ENCODE measurements around the gene TAS2R43. TPM values are rescaled to one million over a fixed set of nuclear protein-coding genes. Genes with fewer than 3 reads are reported as not detected.

Gene TAS2R43
- total RNA-seq (2022; extraction: Qiagen RNA extraction; ENCODE audit: low read depth): not detected in 5 replicates

GRCh38 chr12:11092128-11092527 is at the start of gene TAS2R43:
TAS2R43 (minus strand) TSS chr12:11092313; CDS start chr12:11092229, 84 bp downstream.

GRCh38 chr12:11134305-11134704 is 42.2 kb upstream of the TAS2R43 start, which contains the start of gene TAS2R30:
TAS2R30 (minus strand) TSS chr12:11134644; CDS start chr12:11134244, 400 bp downstream.

GRCh38 chr12:11062194-11062593 is 29.9 kb downstream of the TAS2R43 start, which contains the start of gene TAS2R46:
TAS2R46 (minus strand) TSS chr12:11062294; CDS start chr12:11062294, 0 bp downstream.

Other genes starting within 250 kb of the TAS2R43 start
- 1.9 to 5.3 TPM (median 3.3 TPM) in 5 replicates for gene PRR4, start 242.8 kb downstream of the TAS2R43 start, total RNA-seq (2022; extraction: Qiagen RNA extraction; ENCODE audit: low read depth)
- 2.8 to 5.7 TPM (median 3.0 TPM) in 5 replicates for gene PRH1, start 208.1 kb downstream of the TAS2R43 start, total RNA-seq (2022; extraction: Qiagen RNA extraction; ENCODE audit: low read depth)
- not detected in 5 replicates for gene TAS2R13, start 182.8 kb downstream of the TAS2R43 start, total RNA-seq (2022; extraction: Qiagen RNA extraction; ENCODE audit: low read depth)
- gene PRH2, start 163.1 kb downstream of the TAS2R43 start, total RNA-seq (2022; extraction: Qiagen RNA extraction; ENCODE audit: low read depth): not detected in 5 replicates
- gene TAS2R14, start 153.1 kb downstream of the TAS2R43 start, total RNA-seq (2022; extraction: Qiagen RNA extraction; ENCODE audit: low read depth): 0.38 to 0.81 TPM (median 0.73 TPM) in 5 replicates
- gene TAS2R50, start 105.4 kb downstream of the TAS2R43 start, total RNA-seq (2022; extraction: Qiagen RNA extraction; ENCODE audit: low read depth): not detected in 5 replicates
- gene TAS2R20, start 94.0 kb downstream of the TAS2R43 start, total RNA-seq (2022; extraction: Qiagen RNA extraction; ENCODE audit: low read depth): 0.07 to 0.09 TPM in 2 of 5 replicates, not detected in the others
- gene TAS2R19, start 69.7 kb downstream of the TAS2R43 start, total RNA-seq (2022; extraction: Qiagen RNA extraction; ENCODE audit: low read depth): 0.16 TPM in 1 of 5 replicates, not detected in the others
- 0.14 to 0.33 TPM (median 0.18 TPM) in 4 of 5 replicates, not detected in the other for gene TAS2R31, start 60.9 kb downstream of the TAS2R43 start, total RNA-seq (2022; extraction: Qiagen RNA extraction; ENCODE audit: low read depth)
- gene TAS2R46, start 30.0 kb downstream of the TAS2R43 start, total RNA-seq (2022; extraction: Qiagen RNA extraction; ENCODE audit: low read depth): not detected in 5 replicates
- gene TAS2R30, start 42.3 kb upstream of the TAS2R43 start, total RNA-seq (2022; extraction: Qiagen RNA extraction; ENCODE audit: low read depth): not detected in 5 replicates
- 6.6 to 9.2 TPM (median 8.7 TPM) in 5 replicates for gene SMIM10L1, start 78.9 kb upstream of the TAS2R43 start, total RNA-seq (2022; extraction: Qiagen RNA extraction; ENCODE audit: low read depth)
- gene TAS2R42, start 94.6 kb upstream of the TAS2R43 start, total RNA-seq (2022; extraction: Qiagen RNA extraction; ENCODE audit: low read depth): not detected in 5 replicates
- gene PRB3, start 177.4 kb upstream of the TAS2R43 start, total RNA-seq (2022; extraction: Qiagen RNA extraction; ENCODE audit: low read depth): not detected in 5 replicates
- not detected in 5 replicates for gene PRB4, start 218.1 kb upstream of the TAS2R43 start, total RNA-seq (2022; extraction: Qiagen RNA extraction; ENCODE audit: low read depth)